Pulmonary artery endothelial cell (primary cell): ENCODE results near the gene CASZ1. TPM values are rescaled to one million over a fixed set of nuclear protein-coding genes. Genes with fewer than 3 reads are reported as not detected.

ENCODE experiments used
- DNase-seq: peaks from one replicate; pipeline ENCODE4 v3.0.0-alpha.2; 2011; ENCODE audit warnings: low read depth, low spot score
- total RNA-seq: library from RNA; depleted of rRNA; stranded (reverse); fragments of >200 nt; gene quantifications from 2 replicates; pipeline ENCODE4 v1.2.3, GENCODE V29; 2014

CASZ1 gene
- total RNA-seq, 1 donor from 2014 or later: 0.99 TPM

- no peak for DNase-seq
These were observed 26.6 kb upstream of the CASZ1 start for GRCh38 chr1:10823000-10823401.

GRCh38 chr1:10821388-10821787 is 24.9 kb upstream of the CASZ1 start:
- no peak for DNase-seq

DNA sequence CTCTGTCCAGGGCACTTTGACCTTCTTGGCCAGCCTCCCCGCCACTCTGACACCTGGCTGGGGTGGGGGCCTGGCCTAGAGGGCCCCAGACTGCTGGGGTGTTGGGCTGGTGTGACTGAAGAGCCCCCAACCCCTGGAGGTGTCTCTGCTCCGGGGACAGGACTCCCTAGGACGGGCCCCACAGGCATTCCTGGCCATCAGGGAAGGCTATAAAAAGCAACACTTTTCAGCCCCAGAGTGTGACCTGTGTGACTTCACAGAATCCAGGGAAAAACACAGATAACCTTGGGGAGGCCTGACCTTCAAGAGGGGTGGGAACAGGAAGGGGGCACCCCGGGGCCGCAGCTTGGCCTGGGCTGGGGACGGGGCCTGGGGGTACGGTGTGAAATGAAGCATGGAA is 24.0 kb upstream of the CASZ1 start:
- DNase-seq: no peak

DNA sequence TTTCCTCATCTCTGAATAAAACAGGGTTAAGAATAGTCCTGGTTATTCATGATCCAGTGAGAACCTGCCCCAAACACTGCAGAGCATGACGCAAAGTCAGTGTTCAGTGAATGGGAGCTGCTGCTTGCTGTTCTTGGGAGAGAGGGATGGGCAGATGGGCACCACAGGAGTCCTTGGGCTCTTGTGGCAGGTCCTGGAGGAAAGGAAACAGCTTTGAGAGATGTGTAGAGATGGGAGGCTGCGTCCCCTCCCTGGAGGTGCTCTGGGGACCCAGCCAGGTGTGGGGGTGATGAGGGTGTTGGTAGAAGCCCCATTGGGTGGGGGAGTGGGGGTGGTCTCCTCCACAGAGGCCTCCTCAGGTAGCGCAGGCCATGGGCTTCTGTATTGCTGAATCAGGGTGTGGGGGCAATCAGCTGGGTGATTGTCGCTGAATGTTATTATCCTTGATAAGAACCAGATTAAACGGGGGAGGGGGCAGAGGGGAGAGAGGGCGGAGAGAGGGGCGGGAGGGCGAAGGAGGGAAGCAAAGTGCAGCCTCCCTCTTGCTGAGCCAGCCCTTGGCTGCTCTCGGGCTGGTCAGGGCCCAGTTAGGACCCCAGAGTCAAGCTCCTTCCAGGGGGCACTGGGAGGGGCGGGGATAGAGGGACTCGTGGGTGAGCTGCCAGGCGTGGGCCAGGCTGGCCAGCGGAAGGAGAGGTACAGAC is 22.9 kb upstream of the CASZ1 start:
- DNase-seq: no peak

DNA sequence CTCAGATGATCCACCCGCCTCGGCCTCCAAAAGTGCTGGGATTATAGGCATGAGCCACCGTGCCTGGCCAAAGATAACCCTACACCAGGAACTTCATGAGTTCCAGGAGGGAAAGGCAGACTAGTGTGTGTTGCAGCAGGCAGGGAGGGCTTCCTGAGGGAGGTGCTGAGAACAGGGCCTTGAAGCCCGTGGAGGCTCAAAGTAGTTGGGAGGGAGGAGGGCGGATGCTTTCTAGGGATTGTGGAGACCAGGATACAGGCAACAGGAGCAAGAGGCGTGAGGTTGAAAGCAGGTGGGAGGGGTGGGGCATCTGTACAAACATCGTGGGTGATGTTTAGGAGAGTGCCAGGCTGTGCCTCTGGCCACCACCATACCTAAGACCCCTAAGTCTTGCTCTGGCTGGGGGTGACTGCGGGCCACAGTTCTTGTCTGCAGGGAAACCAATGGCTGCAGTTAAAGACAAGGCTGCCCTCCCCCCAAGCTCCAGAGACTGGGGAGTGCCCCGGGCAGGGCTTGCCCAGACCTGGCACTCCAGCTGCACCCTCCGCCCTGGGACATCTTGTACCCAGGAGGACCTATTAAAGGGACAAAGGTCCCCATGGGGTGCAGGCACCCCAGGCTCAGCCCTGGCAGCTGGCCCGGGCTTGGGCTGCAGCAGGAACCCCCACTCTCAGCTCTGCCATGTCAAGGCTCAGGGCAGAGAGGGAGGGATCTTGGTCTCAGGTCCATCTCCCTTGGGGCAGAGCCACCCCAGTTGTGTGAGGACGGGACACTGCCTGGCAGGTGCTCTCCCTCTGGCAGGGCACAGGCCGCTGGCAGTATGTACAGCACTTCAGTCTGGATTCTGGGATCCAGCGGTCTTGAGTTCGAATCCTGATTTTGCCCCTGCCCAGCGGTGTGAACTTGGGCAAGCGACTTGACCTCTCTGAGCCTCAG is 22.1 kb upstream of the CASZ1 start:
- DNase-seq: no peak

DNA sequence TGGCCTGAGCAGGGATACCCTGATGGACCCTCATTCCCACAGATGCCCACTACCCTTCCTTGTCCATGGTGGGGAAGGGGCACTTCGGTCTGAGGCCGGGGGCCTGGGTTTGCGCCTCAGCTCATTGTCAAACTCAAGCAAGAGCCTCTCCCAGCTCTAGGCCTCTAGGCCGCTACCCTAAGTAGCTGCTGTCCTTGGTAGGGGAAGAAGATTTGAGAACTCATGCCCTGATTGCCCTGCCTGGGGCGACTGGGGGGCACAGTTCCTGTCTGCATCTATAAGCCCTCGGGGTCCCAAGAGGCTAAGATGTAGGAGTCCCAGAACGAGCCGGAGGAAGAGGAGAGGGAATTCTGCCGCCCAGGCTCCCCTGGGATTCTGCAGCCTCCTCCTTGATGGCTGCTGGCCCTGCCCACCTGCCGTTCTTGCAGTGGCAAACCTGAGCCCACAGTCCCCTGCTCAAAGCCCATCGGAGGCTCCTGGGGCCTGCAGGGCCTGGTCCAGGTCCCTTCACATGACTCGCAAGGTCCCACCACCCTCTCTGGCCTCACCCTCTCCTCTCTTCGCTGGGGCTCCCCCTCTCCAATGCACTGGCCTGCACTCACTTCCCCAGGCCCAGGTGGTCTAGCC is 20.4 kb upstream of the CASZ1 start:
- no peak for DNase-seq

- DNase-seq: no peak
These were observed 19.8 kb upstream of the CASZ1 start for GRCh38 chr1:10816233-10816632.

DNA sequence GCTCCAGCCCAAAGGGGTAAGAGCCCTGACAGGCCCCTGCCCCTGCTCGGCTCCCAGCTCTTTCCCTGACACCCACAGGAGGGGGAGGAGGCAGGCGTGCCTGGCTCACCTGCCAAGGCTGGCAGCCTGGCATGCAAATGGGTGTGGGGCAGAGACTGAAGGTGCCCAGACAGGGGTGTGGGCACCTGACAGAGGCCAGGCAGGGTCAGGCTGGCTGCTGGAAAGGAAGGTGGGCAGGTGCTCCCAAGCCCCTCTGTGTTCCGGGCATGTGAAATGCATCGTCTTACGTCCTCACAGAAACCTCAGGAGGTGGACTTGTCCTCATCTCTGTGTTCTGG is 19.4 kb upstream of the CASZ1 start:
- DNase-seq: no peak

- DNase-seq: no peak
These were observed 18.8 kb upstream of the CASZ1 start for GRCh38 chr1:10814976-10815857.

GRCh38 chr1:10814312-10814711 is 17.9 kb upstream of the CASZ1 start:
- no peak for DNase-seq

- no peak for DNase-seq
These were observed 17.4 kb upstream of the CASZ1 start for GRCh38 chr1:10813799-10814198.

GRCh38 chr1:10812387-10812915 is 16.0 kb upstream of the CASZ1 start:
- no peak for DNase-seq

DNA sequence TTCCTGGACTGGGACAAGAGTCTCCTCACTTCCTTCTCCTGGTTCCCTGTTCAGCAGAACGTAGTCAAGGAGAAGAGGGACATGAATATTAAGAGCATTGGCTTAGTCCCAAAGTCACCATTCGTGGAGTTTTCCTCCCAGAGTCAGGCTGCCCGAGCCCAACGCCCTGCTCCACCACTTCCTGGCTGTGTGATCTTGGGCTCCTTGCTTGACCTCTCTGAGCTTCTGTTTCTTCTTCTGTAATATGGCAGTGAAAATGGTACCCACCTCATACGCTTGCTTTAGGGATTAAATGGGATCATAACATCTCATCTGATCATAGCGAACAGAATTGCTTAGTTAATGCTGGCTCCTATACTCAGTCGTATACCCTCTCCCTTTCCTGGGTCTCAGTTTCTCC is 12.0 kb upstream of the CASZ1 start:
- no peak for DNase-seq

- DNase-seq: no peak
These were observed 10.5 kb upstream of the CASZ1 start for GRCh38 chr1:10806966-10807365.

GRCh38 chr1:10803971-10804820 is 7.8 kb upstream of the CASZ1 start:
- DNase-seq: no peak

GRCh38 chr1:10802944-10803715 is 6.7 kb upstream of the CASZ1 start:
- no peak for DNase-seq

GRCh38 chr1:10800778-10801177 is 4.3 kb upstream of the CASZ1 start:
- DNase-seq: no peak

DNA sequence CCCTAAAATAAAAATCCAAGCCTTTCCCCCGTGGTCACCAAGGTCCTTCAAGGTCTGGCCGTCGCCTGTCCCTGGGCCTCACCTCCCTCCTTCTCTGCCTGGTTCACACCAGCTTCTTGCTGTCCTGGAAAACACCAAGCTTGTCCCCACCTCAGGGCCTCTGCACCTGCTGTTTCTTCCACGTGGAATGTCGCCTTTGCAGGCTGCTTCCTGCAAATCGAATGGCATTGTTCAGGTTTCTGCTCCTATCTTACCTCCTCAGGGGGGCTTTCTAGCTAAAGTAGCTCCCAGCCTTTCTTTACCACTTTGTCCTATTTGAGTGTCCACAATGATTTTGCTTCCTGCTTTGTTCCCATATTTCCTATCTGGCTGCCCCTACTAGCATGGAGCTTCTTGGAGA is 3.3 kb upstream of the CASZ1 start:
- DNase-seq: no peak

- DNase-seq: no peak
These were observed 997 bp downstream of the CASZ1 start for GRCh38 chr1:10795276-10796021.
